Neural progenitor cell (in vitro differentiated cells): ENCODE results near the gene TBC1D17.

Source experiments
- CTCF ChIP-seq: fragments of 200-600 bp; sonication (generic); IDR thresholded peaks from 2 replicates; pipeline ENCODE4 v1.5.1; 2017; ENCODE audit warnings: antibody characterized with exemption, mild to moderate bottlenecking
- EZH2 ChIP-seq: fragments of 200-600 bp; sonication (generic); IDR thresholded peaks from 2 replicates; pipeline ENCODE4 v1.6.1; 2017; ENCODE audit warnings: antibody characterized with exemption, mild to moderate bottlenecking, moderate library complexity

DNA sequence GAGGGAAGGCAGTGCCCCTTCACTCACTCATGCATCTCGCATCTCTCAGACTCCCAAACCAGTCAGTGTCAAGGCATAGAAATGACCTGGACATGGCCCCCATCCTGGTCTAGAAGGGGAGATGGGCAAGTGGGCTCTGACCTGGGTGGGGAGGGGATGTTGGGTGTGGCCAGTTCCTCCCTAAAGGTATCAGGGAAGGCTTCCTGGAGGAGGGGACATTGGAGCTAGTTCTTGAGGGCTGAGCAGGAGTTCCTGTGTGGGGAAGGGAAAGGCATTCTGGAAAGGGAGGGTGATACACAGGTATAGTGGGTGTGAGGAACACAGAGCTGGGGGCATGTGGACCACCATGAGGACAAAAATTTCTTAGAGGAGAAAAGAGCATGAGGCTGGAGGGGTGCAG is 15.2 kb downstream of the TBC1D17 start:
- no peak for TF ChIP-seq CTCF
- TF ChIP-seq EZH2: no peak
